ENCODE results near the gene TRIOBP. TPM values are rescaled to one million over a fixed set of nuclear protein-coding genes. Genes with fewer than 3 reads are reported as not detected.

Gene TRIOBP
- total RNA-seq, 1 donor from 2014 or later = 156 TPM

DNA sequence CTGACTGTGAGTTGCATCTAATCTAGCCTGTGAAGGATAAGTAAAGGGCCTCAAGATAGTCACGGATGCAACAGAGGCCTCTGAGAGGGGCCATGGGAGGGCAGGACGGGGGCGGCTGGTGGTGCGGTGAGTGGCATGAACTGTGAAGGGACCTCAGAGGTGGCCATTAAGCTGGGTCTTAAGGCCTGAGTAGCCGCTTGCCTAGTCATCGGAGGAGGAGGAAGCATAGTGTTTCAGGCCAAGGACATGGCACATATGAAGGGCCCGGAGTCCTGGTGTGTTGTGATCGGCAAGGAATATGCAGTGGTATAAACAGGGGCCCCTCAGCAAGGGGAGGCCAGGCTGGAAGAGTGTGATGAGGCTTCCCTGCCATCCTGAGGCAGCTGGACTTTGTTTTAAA lies 51.8 kb downstream of the TRIOBP start:
- no peak for DNase-seq (ENCODE audit: low read depth in 2 of 2)

DNA sequence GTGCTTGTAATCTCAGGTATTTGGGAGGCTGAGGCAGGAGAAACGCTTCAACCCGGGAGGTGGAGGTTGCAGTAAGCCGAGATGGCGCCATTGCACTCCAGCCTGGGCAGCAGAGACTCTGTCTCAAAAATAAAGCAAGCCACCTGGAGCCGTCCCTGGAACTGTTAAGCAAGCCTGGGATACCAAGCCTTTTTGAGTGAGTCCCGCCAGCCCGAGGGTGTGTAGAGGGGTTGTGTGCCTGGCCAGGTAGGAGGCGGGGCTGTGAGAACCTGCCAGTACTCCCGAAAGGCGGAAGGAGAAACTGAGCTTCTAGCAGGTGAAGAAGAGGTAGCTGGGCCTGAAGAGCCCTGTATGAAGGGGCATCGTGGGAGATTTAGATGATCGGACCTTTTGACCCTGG lies 52.4 kb downstream of the TRIOBP start:
- no peak for DNase-seq (ENCODE audit: low read depth in 2 of 2)

- DNase-seq (ENCODE audit: low read depth in 2 of 2) = peak; percentile 62 to 72
These were observed 53.2 kb downstream of the TRIOBP start for GRCh38 chr22:37749831-37750595.

- DNase-seq (ENCODE audit: low read depth in 2 of 2) = no peak
These were observed 53.8 kb downstream of the TRIOBP start for GRCh38 chr22:37750596-37751162.

GRCh38 chr22:37751449-37752188 lies 54.8 kb downstream of the TRIOBP start:
- no peak for DNase-seq (ENCODE audit: low read depth in 2 of 2)

GRCh38 chr22:37752189-37753087 lies 55.6 kb downstream of the TRIOBP start:
- DNase-seq (ENCODE audit: low read depth in 2 of 2) = peak; percentile 92 to 98

DNA sequence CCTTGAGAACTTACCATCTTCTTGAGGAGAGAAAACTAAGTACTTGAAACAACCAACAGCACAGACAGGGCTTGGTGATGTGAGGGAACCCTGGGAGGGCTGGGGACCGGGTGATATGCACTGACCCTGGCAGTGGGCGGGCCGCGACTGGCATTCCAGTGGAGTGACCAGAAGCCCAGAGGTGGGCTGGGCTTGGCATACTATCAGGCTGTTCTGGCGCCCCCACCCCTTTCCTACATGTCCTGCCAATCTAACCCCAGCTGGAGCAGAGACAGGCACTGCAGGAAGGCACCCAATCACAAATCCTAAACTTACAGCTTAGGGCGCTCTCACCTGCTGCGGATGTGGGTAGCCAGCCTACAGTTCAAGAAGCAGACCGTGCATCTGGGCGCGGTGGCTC lies 56.9 kb downstream of the TRIOBP start:
- peak in 1 of 2 donors; percentile 73 for DNase-seq (ENCODE audit: low read depth in 2 of 2)

DNA sequence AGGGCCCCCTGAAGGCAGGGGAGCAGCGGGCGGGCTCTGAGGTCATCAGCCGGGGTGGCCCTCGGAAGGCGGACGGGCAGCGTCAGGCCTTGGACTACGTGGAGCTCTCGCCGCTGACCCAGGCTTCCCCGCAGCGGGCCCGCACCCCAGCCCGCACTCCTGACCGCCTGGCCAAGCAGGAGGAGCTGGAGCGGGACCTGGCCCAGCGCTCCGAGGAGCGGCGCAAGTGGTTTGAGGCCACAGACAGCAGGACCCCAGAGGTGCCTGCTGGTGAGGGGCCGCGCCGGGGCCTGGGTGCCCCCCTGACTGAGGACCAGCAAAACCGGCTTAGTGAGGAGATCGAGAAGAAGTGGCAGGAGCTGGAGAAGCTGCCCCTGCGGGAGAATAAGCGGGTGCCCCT lies 60.8 kb downstream of the TRIOBP start:
- DNase-seq (ENCODE audit: low read depth in 2 of 2) = no peak

DNA sequence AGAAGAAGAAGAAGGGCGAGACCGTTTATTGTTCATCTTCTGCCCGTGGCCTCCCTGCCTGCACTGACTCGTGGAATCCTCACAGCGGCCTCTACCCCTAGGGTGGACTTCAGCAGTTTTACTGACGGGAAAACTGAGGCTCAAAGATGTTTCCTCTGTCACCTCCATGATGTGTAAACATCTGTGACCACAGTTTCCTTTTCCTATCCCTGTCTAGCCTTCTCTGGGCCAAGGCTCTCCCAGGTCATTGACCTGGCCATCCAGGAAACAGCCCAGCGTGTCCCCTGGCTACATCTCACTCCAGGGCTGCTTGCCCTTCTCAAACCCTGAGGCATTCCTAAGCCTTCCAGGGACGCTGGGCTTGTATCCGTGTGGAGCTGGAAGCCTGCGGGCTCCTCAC lies 61.8 kb downstream of the TRIOBP start:
- DNase-seq (ENCODE audit: low read depth in 2 of 2) = peak; percentile 58 to 78

GRCh38 chr22:37759281-37759680 lies 62.4 kb downstream of the TRIOBP start:
- DNase-seq (ENCODE audit: low read depth in 2 of 2) = no peak

GRCh38 chr22:37760152-37760551 lies 63.3 kb downstream of the TRIOBP start:
- no peak for DNase-seq (ENCODE audit: low read depth in 2 of 2)

DNA sequence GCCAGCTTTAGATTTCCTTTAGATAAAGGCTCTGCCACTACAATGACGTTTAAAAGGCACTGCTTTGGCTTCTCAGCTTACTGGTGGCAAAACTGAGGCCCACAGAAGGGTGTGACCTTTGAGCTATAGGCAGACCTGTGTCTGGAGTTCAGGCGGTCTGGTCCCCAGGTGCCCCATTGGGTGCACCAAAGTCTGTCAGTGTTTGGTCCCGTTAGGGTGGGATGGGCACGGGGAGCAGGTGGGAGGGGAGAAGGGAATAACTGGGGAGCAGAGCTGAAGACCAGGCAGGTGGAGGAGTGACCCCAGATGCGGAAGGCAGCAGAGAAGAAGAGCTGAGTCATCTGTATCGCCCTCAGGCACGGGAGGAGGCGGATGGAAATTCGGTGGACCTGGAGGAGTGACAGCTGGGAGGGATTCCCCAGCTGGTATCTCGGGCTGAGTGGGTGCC lies 65.6 kb downstream of the TRIOBP start:
- DNase-seq (ENCODE audit: low read depth in 2 of 2) = no peak

DNA sequence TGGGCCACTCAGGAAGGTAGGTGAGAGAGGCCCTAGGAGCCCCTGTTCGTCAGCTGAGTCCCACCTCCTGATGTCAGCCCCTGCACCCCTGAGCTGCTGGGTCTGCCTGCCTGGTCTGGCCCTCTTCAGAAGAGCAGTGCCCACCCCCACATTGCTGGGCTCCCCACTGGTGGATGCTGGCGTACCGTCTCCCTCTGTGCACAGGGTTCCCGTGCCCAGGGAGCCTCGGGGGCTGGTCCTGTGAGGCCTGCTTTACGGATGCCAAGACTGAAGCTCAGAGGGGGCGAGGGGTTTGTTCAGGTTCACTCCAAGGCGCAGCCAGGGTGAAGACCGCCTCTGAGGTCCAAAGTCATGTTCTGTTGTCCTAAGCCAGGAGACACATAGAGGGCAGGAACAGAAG lies 66.2 kb downstream of the TRIOBP start:
- DNase-seq (ENCODE audit: low read depth in 2 of 2) = no peak

DNA sequence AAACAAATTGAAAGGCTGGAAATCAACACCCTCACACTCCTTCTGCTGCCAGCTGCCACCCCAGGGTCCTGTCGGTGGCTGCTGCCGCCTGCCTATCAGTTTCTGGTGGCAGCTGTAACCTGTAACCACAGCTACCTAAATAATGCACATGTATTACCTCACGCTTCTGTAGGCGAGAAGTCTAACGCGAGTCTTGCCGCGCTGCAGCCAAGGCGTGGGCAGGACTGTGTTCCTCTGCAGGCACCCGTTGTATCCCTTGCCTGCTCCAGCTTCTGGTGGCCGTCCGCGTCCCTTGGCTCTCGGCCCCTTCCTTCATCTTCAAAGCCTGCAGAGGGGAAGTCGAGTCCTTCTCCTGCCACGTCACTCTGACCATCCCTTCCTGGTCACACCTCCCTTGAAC lies 66.8 kb downstream of the TRIOBP start:
- no peak for DNase-seq (ENCODE audit: low read depth in 2 of 2)

GRCh38 chr22:37764622-37765021 lies 67.8 kb downstream of the TRIOBP start:
- no peak for DNase-seq (ENCODE audit: low read depth in 2 of 2)

- DNase-seq (ENCODE audit: low read depth in 2 of 2) = no peak
These were observed 68.7 kb downstream of the TRIOBP start for GRCh38 chr22:37765498-37765897.

- no peak for DNase-seq (ENCODE audit: low read depth in 2 of 2)
These were observed 69.2 kb downstream of the TRIOBP start for GRCh38 chr22:37765953-37766576.

- no peak for DNase-seq (ENCODE audit: low read depth in 2 of 2)
These were observed 71.4 kb downstream of the TRIOBP start for GRCh38 chr22:37768273-37768672.

- no peak for DNase-seq (ENCODE audit: low read depth in 2 of 2)
These were observed 72.2 kb downstream of the TRIOBP start for GRCh38 chr22:37769056-37769455.

- DNase-seq (ENCODE audit: low read depth in 2 of 2) = no peak
These were observed 74.2 kb downstream of the TRIOBP start for GRCh38 chr22:37771081-37771480.

All from lung microvascular endothelial cell (primary cell).